A172 (cell line): ENCODE data around the gene PGS1. TPM values are rescaled to one million over a fixed set of nuclear protein-coding genes. Genes with fewer than 3 reads are reported as not detected.
A peak's percentile ranks its signal among the peaks of the same experiment; 100 is the strongest.

ENCODE experiments used
- DNase-seq: peaks from one replicate; pipeline ENCODE4 v3.0.0-alpha.2; 2015; ENCODE audit warnings: low spot score
- total RNA-seq: library from RNA; depleted of rRNA; stranded (reverse); fragments of >200 nt; shearing (Covaris generic); gene quantifications from 2 replicates; pipeline ENCODE4 v1.2.3, GENCODE V29; 2014

Gene PGS1
- total RNA-seq, 1 experiment from 2014 or later: 25.6 TPM

GRCh38 chr17:78387977-78388941, 9.8 kb downstream of the PGS1 start:
- DNase-seq: no peak

GRCh38 chr17:78390241-78391050, 12.0 kb downstream of the PGS1 start:
- DNase-seq: peak; percentile 98

DNA sequence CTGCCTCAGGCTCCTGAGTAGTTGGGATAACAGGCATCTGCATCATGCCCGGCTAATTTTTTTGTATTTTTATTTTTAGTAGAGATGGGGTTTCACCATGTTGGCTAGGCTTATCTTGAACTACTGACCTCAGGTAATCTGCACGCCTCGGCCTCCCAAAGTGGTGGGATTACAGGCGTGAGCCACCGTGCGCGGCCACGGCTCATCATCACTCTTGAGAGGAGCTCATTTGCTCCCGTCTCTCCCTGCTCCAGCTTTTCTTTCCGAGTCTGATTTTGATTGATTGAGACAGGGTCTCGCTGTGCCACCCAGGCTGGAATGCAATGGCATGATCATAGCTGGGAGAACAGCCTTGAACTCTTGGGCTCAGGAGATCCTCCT, 12.6 kb downstream of the PGS1 start:
- no peak for DNase-seq

DNA sequence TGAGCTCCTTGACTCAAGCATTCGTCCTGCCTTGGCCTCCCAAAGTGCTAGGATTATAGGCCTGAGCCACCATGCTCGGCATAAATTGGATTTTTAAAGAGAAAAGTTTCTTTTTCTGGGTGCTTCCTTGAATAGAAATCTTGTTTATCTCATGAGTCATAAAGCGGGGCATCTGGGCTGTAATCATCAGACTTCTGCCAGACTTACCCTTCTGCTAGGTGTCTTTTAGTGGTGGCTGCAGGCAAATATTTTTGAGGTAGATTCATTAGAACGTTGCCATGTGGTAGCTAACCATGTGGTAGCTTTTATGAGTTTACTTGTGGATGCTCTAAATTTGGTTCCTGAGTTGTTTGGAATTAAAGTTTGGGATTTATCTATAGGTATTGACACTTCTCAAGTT, 13.4 kb downstream of the PGS1 start:
- DNase-seq: peak; percentile 89

DNA sequence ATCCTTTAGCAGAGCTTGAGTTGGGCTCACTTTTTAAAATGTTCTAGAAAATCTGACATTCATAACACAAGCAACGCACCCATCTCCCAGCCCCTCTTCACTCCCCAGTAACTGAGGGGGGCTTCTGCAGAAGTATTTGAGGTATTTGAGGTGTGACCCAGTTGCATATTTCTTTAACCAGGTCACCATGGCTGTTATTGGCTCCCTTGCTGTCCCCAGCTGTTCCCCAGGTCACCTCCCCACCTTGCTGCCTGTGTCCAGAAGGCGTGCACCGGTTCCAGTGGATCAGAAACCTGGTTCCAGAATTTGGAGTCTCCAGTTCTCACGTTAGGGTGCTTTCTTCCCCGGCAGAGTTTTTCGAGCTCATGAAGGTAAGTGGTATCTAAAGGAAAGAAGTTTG, 13.8 kb downstream of the PGS1 start:
- DNase-seq: no peak

DNA sequence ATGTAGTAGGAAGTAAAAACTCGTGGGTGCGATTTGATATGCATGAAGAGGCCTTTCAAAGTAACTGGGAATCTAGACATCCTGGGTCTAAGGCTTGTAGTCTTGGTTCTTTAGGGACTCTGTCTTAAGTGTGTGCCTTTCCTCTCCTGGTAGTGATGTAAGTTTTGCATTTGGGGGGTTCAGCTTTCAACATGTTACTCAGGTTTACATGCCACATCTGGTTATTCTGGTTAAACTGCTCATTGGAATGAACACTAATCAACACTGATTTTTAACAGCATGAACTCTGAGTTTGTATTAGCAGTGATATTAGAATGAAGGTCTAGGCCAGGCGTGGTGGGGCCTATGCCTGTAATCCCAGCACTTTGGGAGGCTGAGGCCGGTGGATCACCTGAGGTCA, 15.1 kb downstream of the PGS1 start:
- no peak for DNase-seq

GRCh38 chr17:78394209-78394608, 15.8 kb downstream of the PGS1 start:
- DNase-seq: no peak

- DNase-seq: no peak
Measured at GRCh38 chr17:78395155-78395554, 16.7 kb downstream of the PGS1 start.

DNA sequence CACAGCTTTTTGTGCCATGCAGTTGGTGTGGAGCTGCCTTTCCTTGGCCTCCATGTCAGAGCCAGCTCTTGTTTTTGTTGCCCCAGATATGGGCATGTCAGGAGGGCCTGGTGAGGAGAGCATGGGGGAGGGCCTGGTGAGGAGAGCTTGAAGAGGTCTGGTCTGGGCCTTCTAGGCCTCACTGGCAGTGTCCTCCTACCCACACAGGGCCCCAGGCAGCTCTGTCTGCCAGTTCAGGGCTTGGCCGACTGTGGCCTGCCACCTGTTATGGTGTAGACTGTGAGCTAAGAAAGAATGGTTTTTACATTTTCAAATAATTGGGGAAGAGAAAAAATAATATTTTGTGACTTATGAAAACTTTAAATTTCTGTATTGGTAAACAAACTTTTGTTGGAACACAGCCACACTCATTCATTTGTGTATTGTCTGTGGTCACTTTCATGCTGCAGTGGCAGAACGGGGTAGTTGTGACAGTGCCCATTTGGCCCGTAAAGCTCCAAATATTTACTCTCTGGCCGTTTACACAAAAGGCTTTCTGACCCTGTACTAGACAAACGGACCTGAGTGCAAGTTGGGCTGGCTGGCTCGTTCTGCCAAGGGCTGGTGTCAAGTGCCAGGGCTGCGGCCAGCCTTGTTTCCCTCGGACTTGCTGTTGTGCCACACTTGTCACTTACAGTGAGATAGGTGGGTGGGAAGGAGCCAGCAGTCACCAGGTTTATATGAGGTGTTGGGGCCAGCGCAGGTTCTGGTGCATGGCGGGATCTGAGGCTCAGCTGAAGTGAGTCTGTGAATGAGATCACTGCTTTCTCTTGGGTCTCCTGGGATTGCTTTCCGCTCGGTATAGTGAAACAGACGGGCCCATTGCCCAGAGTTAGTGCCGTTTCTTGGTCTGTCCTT, 18.2 kb downstream of the PGS1 start:
- DNase-seq: no peak

DNA sequence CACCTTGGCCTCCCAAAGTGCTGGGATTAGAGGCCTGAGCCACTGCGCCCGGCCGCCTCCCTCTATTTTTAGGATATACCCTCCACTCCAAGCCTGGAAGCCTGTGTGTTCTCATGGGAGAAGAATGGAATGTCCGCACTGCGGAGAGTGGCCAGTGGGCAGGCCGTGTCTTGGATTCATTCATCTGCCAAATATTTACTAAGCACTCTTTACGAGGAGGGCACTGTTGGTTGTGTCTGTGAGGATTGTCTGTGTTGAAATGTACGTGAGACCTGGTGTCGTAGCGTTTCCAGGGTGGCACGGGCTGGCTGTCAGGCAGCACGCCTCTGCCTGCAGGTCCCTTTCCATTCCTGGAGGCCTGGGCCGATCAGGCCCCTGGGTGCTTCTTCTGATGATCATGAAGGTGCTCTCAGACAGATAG, 19.2 kb downstream of the PGS1 start:
- peak; percentile 75 for DNase-seq

GRCh38 chr17:78398390-78398789, 19.9 kb downstream of the PGS1 start:
- no peak for DNase-seq

DNA sequence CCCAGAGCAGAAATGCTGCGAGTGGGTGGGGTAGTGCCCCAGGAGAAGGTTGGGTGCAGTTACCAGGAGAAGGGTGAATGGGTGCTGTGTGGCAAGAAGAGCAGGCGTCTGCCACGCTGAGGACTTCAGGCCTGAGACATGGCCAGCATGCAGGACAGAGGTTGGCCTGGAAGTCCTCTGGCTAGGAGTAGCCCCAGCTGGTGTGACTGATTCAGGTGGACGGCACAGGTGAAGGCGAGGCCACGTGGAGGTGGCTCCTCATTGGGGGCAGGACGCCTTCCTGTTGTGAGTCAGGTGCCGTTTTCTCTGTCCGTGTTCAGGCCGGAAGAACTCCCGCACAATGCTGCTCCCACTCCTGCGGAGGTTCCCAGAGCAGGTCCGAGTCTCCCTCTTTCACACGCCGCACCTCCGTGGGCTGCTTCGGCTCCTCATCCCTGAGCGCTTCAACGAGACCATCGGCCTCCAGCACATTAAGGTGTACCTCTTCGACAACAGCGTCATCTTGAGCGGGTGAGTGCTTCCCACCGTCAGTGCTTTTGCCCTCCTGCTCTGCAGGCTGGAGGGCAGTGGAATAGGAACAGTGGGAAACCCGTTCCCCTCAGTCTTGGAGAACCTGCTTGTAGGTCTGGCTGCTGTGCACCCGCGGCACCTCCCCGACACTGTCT, 20.7 kb downstream of the PGS1 start:
- DNase-seq: no peak

DNA sequence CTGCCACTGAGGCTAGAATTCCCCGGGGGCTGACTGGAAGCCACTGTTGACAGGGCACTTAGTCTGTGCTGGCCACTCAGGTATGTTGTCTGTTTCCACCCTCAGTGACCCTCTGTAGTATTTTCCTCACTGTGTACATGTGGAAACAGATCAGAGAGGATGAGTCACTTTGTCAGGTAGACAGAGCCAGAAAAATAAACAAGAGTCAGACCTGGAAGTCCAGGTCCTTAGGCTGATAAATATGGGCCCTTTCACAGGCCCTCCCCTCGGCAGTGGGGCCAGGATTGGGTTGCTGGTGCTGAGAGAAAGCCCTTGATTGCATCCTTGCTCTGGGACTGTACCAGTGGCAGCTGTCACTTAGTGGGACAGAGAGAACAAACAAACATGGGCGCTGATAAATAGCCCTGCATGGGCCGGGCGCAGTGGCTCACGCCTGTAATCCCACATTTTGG, 21.3 kb downstream of the PGS1 start:
- DNase-seq: no peak

DNA sequence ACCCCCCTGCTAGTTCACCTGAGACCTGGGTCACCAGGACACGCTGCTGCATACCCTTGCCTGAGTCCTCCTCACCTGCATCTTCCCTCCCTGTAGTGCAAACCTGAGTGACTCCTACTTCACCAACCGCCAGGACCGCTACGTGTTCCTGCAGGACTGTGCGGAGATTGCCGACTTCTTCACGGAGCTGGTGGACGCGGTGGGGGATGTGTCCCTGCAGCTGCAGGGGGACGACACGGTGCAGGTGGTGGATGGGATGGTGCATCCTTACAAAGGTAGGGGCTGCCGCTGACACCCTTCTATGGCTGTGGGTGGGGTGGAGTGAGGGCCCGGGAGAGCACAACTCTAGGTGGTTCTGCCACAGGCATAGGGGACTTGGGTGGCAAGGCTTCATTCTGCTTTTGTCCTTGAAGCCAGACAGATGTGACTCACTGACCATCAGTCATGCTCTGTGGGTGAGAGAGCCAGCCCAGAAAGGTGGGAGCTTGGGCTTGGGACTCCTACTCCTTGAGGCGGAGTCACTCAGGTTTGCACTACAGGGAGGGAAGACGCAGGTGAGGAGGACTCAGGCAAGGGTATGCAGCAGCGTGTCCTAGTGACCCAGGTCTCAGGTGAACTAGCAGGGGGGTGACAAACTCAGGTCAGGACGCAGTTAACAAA, 22.3 kb downstream of the PGS1 start:
- peak; percentile 73 for DNase-seq

DNA sequence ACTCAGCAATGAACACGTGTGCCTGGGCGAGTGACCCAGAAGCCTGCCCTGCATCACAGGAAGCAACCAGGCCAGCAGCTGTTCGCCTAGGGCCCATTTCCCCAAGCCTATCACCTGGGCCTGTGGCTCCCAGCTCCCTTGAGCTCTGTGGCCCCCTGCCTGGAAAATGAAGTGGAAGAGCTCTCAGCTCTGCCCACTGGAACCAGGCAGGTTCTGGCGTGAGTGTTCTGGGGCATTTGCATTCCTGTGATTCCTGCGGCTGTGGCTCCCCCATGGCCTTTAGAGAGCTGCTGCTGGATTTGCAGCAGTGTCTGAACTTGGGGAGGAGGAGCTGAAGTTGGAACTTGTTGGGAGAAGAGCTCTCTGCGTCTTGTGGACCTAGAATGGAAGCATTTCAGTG, 22.8 kb downstream of the PGS1 start:
- DNase-seq: peak; percentile 87

DNA sequence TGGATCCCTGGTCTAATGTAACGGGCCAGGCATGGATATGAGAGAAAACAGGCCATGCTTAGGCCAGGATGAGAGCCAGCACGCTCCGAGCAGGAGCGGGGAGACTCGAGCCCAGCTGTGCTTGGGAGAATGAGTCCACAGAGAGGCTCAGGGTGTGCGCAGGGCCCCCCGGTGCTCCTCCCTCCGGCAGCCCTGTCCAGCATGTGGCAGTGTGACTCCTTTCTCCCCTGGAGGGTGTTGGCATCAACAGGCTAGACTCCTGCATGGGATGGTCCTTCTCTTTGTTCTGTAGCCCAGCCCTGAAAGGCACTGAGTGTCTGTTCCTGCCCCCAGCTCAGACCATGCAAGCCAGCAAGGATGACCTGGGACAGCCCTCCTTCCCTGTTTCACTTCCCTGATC, 23.4 kb downstream of the PGS1 start:
- no peak for DNase-seq

- DNase-seq: no peak
Measured at GRCh38 chr17:78403822-78404221, 25.4 kb downstream of the PGS1 start.

DNA sequence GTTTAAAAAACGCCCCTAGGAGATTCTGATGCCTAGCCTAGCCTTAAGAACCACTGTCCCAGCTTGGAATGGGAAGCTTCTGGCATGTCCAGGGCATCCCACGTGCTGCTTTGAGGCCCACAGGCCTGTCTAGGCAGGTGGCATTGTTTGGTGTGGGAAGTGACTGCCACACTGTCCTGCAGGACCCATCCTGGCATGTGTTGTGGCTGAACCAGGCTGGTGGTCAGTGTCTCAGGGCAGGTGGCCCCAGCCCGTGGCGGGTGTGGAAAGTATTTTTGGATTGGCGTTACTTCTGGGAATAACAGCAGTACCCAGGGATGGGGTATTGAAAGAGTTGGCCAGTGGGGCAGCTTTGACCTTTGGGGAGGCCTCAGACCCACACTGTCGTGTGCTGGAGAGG, 27.9 kb downstream of the PGS1 start:
- DNase-seq: no peak

DNA sequence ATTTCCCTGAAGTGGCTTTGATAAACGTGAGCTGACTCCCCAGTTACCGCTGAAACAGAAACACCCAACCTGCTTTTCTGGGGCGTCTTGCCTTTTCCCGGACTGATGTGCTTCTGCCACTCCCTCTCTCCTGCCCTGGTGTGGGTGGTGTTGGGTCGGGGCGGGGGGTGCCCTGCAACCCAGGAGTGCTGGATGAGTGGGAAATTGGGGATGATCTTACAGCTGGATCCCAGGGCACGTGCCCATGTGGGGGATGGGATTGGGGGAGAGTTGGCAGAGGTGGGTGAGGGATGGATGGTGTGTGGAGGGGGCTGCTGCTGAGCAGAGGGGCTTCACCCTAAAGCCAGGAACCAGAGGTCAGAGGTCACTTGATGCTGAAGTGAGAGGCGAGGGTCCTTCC, 28.5 kb downstream of the PGS1 start:
- no peak for DNase-seq

GRCh38 chr17:78407387-78408000, 29.0 kb downstream of the PGS1 start:
- no peak for DNase-seq
